Cortex of kidney (tissue), 1 donor: ENCODE results near the gene PLCH1.

ENCODE experiments used
- DNase-seq: peaks from one replicate; lab custom pipeline; 2025; lab: John Stamatoyannopoulos, UW

Gene PLCH1

GRCh38 chr3:155682426-155683343 is 62.2 kb downstream of the PLCH1 start:
- no peak for DNase-seq

GRCh38 chr3:155676252-155676981 is 68.5 kb downstream of the PLCH1 start:
- no peak for DNase-seq

GRCh38 chr3:155675094-155675493 is 69.8 kb downstream of the PLCH1 start:
- no peak for DNase-seq

GRCh38 chr3:155673421-155673820 is 71.5 kb downstream of the PLCH1 start:
- DNase-seq = no peak

GRCh38 chr3:155670335-155670734 is 74.5 kb downstream of the PLCH1 start:
- DNase-seq = no peak

GRCh38 chr3:155667988-155668387 is 76.9 kb downstream of the PLCH1 start:
- no peak for DNase-seq

GRCh38 chr3:155664925-155665695 is 79.8 kb downstream of the PLCH1 start:
- no peak for DNase-seq

GRCh38 chr3:155663467-155664212 is 81.2 kb downstream of the PLCH1 start:
- no peak for DNase-seq

- DNase-seq = no peak
Observed at GRCh38 chr3:155661760-155662159, 83.1 kb downstream of the PLCH1 start.

- DNase-seq = no peak
Observed at GRCh38 chr3:155661042-155661441, 83.8 kb downstream of the PLCH1 start.

GRCh38 chr3:155658671-155659261 is 86.1 kb downstream of the PLCH1 start:
- no peak for DNase-seq

GRCh38 chr3:155658006-155658405 is 86.9 kb downstream of the PLCH1 start:
- no peak for DNase-seq

GRCh38 chr3:155657161-155657560 is 87.7 kb downstream of the PLCH1 start:
- no peak for DNase-seq

GRCh38 chr3:155656466-155656865 is 88.4 kb downstream of the PLCH1 start:
- DNase-seq = no peak

- no peak for DNase-seq
Observed at GRCh38 chr3:155651489-155652218, 93.2 kb downstream of the PLCH1 start.

GRCh38 chr3:155648013-155648591 is 96.8 kb downstream of the PLCH1 start:
- DNase-seq = no peak

GRCh38 chr3:155647206-155647605 is 97.7 kb downstream of the PLCH1 start:
- no peak for DNase-seq

GRCh38 chr3:155646669-155647068 is 98.2 kb downstream of the PLCH1 start:
- no peak for DNase-seq

- DNase-seq = no peak
Observed at GRCh38 chr3:155646128-155646527, 98.7 kb downstream of the PLCH1 start.

GRCh38 chr3:155643581-155644165 is 101.2 kb downstream of the PLCH1 start:
- no peak for DNase-seq
